ENCODE measurements around the gene SLC14A1.
A peak's percentile ranks its signal among the peaks of the same experiment; 100 is the strongest.

The SLC14A1 gene

GRCh38 chr18:45723567-45724355, at the start of gene SLC14A1:
Gene SLC14A1, plus strand, starts transcription at chr18:45724181. Its CDS starts 6,140 bp downstream, at chr18:45730321.
- DNase-seq, result no peak

- DNase-seq, result no peak
Measured at GRCh38 chr18:45677276-45677807, 46.6 kb upstream of the SLC14A1 start.

GRCh38 chr18:45678441-45678840, 45.5 kb upstream of the SLC14A1 start:
- DNase-seq, result no peak

GRCh38 chr18:45678850-45679249, 45.1 kb upstream of the SLC14A1 start:
- no peak for DNase-seq

- DNase-seq, result no peak
Measured at GRCh38 chr18:45680066-45680690, 43.8 kb upstream of the SLC14A1 start.

- DNase-seq, result no peak
Measured at GRCh38 chr18:45682181-45682580, 41.8 kb upstream of the SLC14A1 start.

- DNase-seq, result no peak
Measured at GRCh38 chr18:45684341-45685115, 39.5 kb upstream of the SLC14A1 start.

- DNase-seq, result peak in 1 of 3 experiments; percentile 27
Measured at GRCh38 chr18:45686891-45687611, 36.9 kb upstream of the SLC14A1 start.

GRCh38 chr18:45687621-45688020, 36.4 kb upstream of the SLC14A1 start:
- DNase-seq, result peak in 1 of 3 experiments; percentile 22

- DNase-seq, result no peak
Measured at GRCh38 chr18:45688113-45688512, 35.9 kb upstream of the SLC14A1 start.

- peak in 1 of 3 experiments; percentile 18 for DNase-seq
Measured at GRCh38 chr18:45688833-45689232, 35.1 kb upstream of the SLC14A1 start.

- no peak for DNase-seq
Measured at GRCh38 chr18:45689396-45689795, 34.6 kb upstream of the SLC14A1 start.

GRCh38 chr18:45690975-45691815, 32.8 kb upstream of the SLC14A1 start:
- peak; percentile 52 to 85 (median 63) for DNase-seq

GRCh38 chr18:45691816-45692179, 32.2 kb upstream of the SLC14A1 start:
- no peak for DNase-seq

- no peak for DNase-seq
Measured at GRCh38 chr18:45702708-45703265, 21.2 kb upstream of the SLC14A1 start.

- DNase-seq, result no peak
Measured at GRCh38 chr18:45708831-45709230, 15.2 kb upstream of the SLC14A1 start.

GRCh38 chr18:45712061-45712460, 11.9 kb upstream of the SLC14A1 start:
- no peak for DNase-seq

- DNase-seq, result no peak
Measured at GRCh38 chr18:45713239-45713638, 10.7 kb upstream of the SLC14A1 start.

- no peak for DNase-seq
Measured at GRCh38 chr18:45715212-45715780, 8.7 kb upstream of the SLC14A1 start.

- no peak for DNase-seq
Measured at GRCh38 chr18:45719106-45719505, 4.9 kb upstream of the SLC14A1 start.

- DNase-seq, result peak; percentile 50 to 76 (median 70)
Measured at GRCh38 chr18:45722899-45723298, 1.1 kb upstream of the SLC14A1 start.

Measured in NCI-H1417 (cell line).